ENCODE results near the gene FGGY.

- TF ChIP-seq CTCF (IDR thresholded peaks at IDR 0.05) (no peak), POLR2A (IDR thresholded peaks at IDR 0.05; ENCODE audit: low read depth) (no peak), POLR2AphosphoS5 (IDR thresholded peaks at IDR 0.05) (no peak)
Measured at GRCh38 chr1:59604191-59604590, 307.3 kb downstream of the FGGY start.

All from esophagus muscularis mucosa (tissue), 3 donors.